Eye (tissue), 1 donor: ENCODE data around the gene PEX16.

ENCODE experiments used
- DNase-seq: peaks from one replicate; pipeline ENCODE4 v3.0.0-alpha.2; 2015

PEX16 gene

GRCh38 chr11:45930951-45931570 is 13.4 kb upstream of the PEX16 start:
- no peak for DNase-seq

- no peak for DNase-seq
Observed at GRCh38 chr11:45930031-45930794, 12.5 kb upstream of the PEX16 start.

GRCh38 chr11:45929486-45930030 is 11.9 kb upstream of the PEX16 start:
- no peak for DNase-seq

GRCh38 chr11:45928535-45929215 is 11.0 kb upstream of the PEX16 start:
- DNase-seq = no peak

GRCh38 chr11:45927684-45928413 is 10.2 kb upstream of the PEX16 start:
- no peak for DNase-seq

GRCh38 chr11:45927332-45927683 is 9.6 kb upstream of the PEX16 start:
- DNase-seq = no peak

- no peak for DNase-seq
Observed at GRCh38 chr11:45926536-45927331, 9.1 kb upstream of the PEX16 start.

GRCh38 chr11:45926001-45926401 is 8.3 kb upstream of the PEX16 start:
- no peak for DNase-seq

- no peak for DNase-seq
Observed at GRCh38 chr11:45925550-45925949, 7.9 kb upstream of the PEX16 start.

GRCh38 chr11:45924927-45925326 is 7.2 kb upstream of the PEX16 start:
- DNase-seq = no peak

GRCh38 chr11:45924036-45924915 is 6.6 kb upstream of the PEX16 start:
- DNase-seq = no peak

- peak; percentile 40 for DNase-seq
Observed at GRCh38 chr11:45922425-45923082, 4.9 kb upstream of the PEX16 start, which contains the start of gene LARGE2. Gene LARGE2, plus strand, starts transcription at chr11:45922656. Its CDS starts 227 bp downstream, at chr11:45922883.

- DNase-seq = peak; percentile 67
Observed at GRCh38 chr11:45921561-45922424, 4.1 kb upstream of the PEX16 start.

- DNase-seq = no peak
Observed at GRCh38 chr11:45920531-45921477, 3.1 kb upstream of the PEX16 start.

GRCh38 chr11:45919806-45920530 is 2.3 kb upstream of the PEX16 start:
- no peak for DNase-seq

GRCh38 chr11:45918962-45919675 is 1.4 kb upstream of the PEX16 start:
- DNase-seq = no peak
